ENCODE results near the gene PHLPP1.
"Not testable (repeated sequence)": the region's sequence is repeated elsewhere in the genome, so short reads cannot be mapped to it uniquely, and the experiment has no call there.

PHLPP1 gene

DNA sequence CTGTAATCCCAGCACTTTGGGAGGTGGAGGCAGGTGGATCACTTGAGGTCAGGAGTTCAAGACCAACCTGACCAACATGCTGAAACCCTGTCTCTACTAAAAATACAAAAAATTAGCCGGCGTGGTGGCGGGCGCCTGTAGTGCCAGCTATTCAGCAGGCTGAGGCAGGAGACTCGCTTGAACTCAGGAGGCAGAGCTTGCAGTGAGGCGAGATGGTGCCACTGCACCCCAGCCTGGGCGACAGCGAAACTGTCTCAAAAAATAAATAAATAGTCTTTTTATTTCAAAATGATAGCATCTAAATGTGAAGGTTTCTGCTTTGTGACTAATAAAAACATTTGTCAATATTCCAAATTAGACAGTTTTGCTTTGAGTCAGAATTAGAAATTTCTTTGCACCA, 8.5 kb upstream of the PHLPP1 start:
- not testable (repeated sequence) for H3K27me3 ChIP-seq (ENCODE audit: control insufficient read depth in 1 of 2, insufficient read depth in 2 of 2, low read length in 2 of 2); H3K4me3 ChIP-seq (ENCODE audit: low read depth in 1 of 2, low read length in 2 of 2); H3K27ac ChIP-seq (ENCODE audit: low read depth, low read length); H3K4me1 ChIP-seq (ENCODE audit: insufficient read depth, low read length); H3K36me3 ChIP-seq (ENCODE audit: insufficient read depth, low read length); H3K9me3 ChIP-seq (ENCODE audit: low read length); H3K9ac ChIP-seq (ENCODE audit: low read length)

DNA sequence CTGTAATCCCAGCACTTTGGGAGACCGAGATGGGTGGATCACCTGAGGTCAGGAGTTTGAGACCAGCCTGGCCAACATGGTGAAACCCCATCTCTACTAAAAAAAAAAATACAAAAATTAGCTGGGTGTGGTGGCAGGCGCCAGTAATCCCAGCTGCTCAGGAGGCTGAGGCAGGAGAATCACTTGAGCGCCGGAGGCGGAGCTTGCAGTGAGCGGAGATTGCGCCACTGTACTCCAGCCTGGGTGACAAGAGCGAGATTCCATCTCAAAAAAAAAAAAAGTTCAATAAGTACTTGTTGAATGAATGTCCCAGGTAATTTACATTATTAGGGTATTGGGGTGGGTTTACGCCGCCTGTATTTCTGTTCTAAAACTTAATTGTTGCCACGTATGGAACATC, 5.4 kb upstream of the PHLPP1 start:
- H3K4me1 ChIP-seq (ENCODE audit: insufficient read depth, low read length); H3K9ac ChIP-seq (ENCODE audit: low read length); H3K27ac ChIP-seq (ENCODE audit: low read depth, low read length); H3K27me3 ChIP-seq (ENCODE audit: control insufficient read depth in 1 of 2, insufficient read depth in 2 of 2, low read length in 2 of 2); H3K36me3 ChIP-seq (ENCODE audit: insufficient read depth, low read length); H3K9me3 ChIP-seq (ENCODE audit: low read length); H3K4me3 ChIP-seq (ENCODE audit: low read depth in 1 of 2, low read length in 2 of 2): not testable (repeated sequence)

DNA sequence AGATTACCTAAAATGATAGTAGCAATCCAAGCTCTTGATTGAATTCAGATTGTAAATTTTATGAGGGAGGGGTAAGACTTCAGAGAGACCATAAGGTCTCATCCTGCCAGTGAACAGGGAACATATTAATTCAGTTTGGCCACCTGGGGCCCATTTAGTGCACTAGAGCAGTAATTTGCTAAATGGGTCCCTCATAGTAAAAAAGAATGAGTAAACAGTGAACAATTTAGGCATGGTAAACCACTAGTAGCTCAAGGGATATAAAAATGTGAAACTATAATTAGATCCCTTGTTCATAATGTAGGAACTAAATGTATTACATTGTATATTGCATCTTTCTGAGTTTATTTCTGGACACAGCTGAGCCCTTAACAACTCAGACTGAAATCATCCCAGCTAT, 4.9 kb upstream of the PHLPP1 start:
- Histone ChIP-seq H3K9ac (ENCODE audit: low read length) (no peak overlapping the region), H3K4me1 (ENCODE audit: insufficient read depth, low read length) (peaks cover 4% of the 10 kb centered on the region), H3K36me3 (ENCODE audit: insufficient read depth, low read length) (no peaks in the 10 kb centered on the region), H3K27me3 (ENCODE audit: control insufficient read depth in 1 of 2, insufficient read depth in 2 of 2, low read length in 2 of 2) (no peaks in the 10 kb centered on the region), H3K4me3 (ENCODE audit: low read depth in 1 of 2, low read length in 2 of 2) (no peak overlapping the region), H3K27ac (ENCODE audit: low read depth, low read length) (no peak overlapping the region), H3K9me3 (ENCODE audit: low read length) (no peaks in the 10 kb centered on the region)

DNA sequence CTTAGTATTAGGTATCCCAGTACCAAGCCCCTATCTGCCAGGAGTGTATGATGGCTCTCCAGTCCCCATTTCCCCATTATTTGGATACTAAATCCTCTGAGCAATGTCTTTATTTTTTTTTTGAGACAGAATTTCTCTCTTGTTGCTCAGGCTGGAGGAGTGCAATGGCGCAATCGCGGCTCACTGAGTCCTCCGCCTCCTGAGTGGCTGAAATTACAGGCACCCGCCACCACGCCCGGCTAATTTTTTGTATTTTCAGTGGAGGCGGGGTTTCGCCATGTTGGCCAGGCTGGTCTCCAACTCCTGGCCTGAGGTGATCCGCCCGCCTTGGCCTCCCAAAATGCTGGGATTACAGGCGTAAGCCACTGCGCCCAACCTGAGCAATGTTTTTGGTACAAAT, 3.6 kb upstream of the PHLPP1 start:
- Histone ChIP-seq H3K9ac (ENCODE audit: low read length) (no peak overlapping the region), H3K27me3 (ENCODE audit: control insufficient read depth in 1 of 2, insufficient read depth in 2 of 2, low read length in 2 of 2) (no peaks in the 10 kb centered on the region), H3K4me1 (ENCODE audit: insufficient read depth, low read length) (peaks cover 4% of the 10 kb centered on the region), H3K4me3 (ENCODE audit: low read depth in 1 of 2, low read length in 2 of 2) (no peak overlapping the region), H3K36me3 (ENCODE audit: insufficient read depth, low read length) (no peaks in the 10 kb centered on the region), H3K27ac (ENCODE audit: low read depth, low read length) (no peak overlapping the region), H3K9me3 (ENCODE audit: low read length) (no peaks in the 10 kb centered on the region)

DNA sequence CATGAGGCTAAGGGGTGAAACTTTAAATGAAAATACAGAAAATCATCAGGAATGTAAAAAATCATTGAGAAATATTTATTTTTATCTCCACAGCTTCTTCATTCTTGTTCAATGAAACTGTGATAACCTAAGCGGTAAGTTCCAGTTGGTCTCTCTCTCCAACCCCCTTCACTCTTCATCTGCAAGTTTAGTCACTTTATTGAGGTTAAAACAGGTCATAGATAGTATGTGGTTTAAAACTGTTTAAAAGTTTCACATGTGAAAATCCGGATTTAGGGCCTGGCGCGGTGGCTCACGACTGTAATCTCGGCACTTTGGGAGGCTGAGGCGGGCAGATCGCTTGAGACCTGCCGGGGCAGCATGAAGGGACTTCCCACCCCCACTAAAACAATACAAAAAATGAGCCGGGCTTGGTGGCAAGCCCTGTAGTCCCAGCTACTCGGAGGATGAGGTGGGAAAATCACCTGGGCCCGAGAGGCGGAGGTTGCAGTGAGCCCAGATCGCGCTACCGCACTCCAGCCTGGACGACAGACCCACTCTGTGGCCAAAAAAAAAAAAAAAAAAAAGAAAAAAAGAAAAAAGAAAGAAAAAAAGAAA, 1.6 kb upstream of the PHLPP1 start:
- Histone ChIP-seq H3K27ac (ENCODE audit: low read depth, low read length) (no peak overlapping the region), H3K4me1 (ENCODE audit: insufficient read depth, low read length) (peaks cover 11% of the 10 kb centered on the region), H3K27me3 (ENCODE audit: control insufficient read depth in 1 of 2, insufficient read depth in 2 of 2, low read length in 2 of 2) (no peaks in the 10 kb centered on the region), H3K4me3 (ENCODE audit: low read depth in 1 of 2, low read length in 2 of 2) (no peak overlapping the region), H3K36me3 (ENCODE audit: insufficient read depth, low read length) (no peaks in the 10 kb centered on the region), H3K9me3 (ENCODE audit: low read length) (no peaks in the 10 kb centered on the region), H3K9ac (ENCODE audit: low read length) (no peak overlapping the region)

DNA sequence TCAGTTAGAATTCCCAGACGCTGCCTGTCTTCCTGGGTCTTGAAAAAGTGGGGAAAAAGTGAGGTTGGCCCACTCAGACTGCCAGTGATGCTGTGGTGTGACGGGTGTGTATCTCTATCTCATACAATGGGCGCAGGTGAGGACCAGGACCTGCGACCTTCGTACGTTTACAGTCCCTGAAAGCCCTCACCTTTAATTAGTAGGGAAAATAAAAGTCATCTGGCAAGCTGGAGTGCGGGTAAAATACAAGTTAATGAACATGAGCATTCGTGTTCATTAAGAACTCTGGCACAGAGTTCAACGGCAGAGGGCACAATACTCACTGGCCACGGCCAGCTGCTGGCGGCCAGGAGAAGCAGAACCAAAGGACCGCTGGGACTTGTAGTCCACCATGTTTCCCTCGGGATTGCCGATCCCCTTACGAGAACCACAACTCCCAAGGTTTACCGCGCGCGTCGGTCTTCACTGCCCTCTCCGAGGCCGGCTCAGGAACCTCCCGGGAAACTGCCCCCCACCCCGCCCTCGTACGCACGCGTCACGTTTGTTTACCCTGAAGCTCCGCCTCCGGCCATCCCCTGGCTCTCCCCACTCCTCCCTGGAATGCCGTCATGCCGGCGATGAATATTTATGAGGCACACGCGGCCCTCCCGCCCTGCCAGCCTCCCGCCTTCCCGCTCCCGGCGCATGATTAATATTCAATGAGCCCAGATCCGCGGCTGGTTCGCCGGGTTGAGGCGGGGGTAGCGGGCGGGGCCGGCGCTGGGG, 488 bp upstream of the PHLPP1 start:
- Histone ChIP-seq H3K27ac (ENCODE audit: low read depth, low read length) (peak overlapping the region; percentile 80), H3K4me3 (ENCODE audit: low read depth in 1 of 2, low read length in 2 of 2) (peak overlapping the region; percentile 24 to 83), H3K9ac (ENCODE audit: low read length) (peak overlapping the region; percentile 75), H3K4me1 (ENCODE audit: insufficient read depth, low read length) (peaks cover 22% of the 10 kb centered on the region), H3K36me3 (ENCODE audit: insufficient read depth, low read length) (no peaks in the 10 kb centered on the region), H3K9me3 (ENCODE audit: low read length) (no peaks in the 10 kb centered on the region), H3K27me3 (ENCODE audit: control insufficient read depth in 1 of 2, insufficient read depth in 2 of 2, low read length in 2 of 2) (no peaks in the 10 kb centered on the region)

DNA sequence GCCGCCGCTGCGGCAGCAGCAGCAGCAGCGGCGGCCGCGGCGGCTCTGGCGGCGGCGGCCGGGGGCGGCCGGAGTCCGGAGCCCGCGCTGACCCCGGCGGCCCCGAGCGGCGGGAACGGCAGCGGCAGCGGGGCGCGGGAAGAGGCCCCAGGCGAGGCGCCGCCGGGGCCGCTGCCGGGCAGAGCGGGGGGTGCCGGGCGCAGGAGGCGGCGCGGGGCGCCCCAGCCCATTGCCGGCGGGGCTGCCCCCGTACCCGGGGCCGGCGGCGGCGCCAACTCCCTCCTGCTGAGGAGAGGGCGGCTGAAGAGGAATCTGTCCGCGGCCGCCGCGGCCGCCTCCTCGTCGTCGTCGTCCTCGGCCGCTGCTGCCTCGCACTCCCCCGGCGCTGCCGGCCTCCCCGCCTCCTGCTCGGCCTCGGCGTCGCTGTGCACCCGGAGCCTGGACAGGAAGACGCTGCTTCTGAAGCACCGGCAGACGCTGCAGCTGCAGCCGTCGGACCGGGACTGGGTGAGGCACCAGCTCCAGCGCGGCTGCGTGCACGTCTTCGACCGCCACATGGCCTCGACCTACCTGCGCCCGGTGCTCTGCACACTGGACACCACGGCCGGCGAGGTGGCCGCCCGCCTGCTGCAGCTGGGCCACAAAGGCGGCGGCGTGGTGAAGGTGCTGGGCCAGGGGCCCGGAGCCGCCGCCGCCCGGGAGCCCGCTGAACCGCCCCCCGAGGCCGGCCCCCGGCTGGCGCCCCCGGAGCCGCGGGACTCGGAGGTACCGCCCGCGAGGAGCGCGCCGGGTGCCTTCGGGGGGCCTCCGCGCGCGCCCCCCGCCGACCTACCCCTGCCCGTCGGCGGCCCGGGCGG, 646 bp downstream of the PHLPP1 start:
- peak overlapping the region; percentile 50 to 83 for H3K4me3 ChIP-seq (ENCODE audit: low read depth in 1 of 2, low read length in 2 of 2)
- H3K9ac ChIP-seq (ENCODE audit: low read length): no peak overlapping the region
- H3K4me1 ChIP-seq (ENCODE audit: insufficient read depth, low read length): peaks cover 22% of the 10 kb centered on the region

DNA sequence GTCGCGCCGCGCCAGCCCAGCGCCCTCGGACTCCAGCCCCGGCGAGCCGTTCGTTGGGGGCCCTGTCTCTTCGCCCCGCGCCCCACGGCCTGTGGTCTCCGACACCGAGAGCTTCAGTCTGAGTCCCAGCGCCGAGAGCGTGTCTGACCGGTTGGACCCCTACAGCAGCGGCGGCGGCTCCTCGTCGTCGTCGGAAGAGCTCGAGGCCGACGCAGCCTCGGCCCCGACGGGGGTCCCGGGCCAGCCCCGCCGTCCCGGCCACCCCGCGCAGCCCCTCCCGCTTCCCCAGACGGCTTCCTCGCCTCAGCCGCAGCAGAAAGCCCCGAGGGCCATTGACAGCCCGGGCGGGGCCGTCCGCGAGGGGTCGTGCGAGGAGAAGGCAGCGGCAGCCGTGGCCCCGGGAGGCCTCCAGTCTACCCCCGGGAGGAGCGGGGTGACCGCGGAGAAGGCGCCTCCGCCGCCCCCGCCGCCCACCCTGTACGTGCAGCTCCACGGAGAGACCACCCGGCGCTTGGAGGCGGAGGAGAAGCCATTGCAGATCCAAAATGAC, 1.4 kb downstream of the PHLPP1 start:
- H3K27ac ChIP-seq (ENCODE audit: low read depth, low read length): no peak overlapping the region
- peaks cover 22% of the 10 kb centered on the region for H3K4me1 ChIP-seq (ENCODE audit: insufficient read depth, low read length)
- no peaks in the 10 kb centered on the region for H3K36me3 ChIP-seq (ENCODE audit: insufficient read depth, low read length)
- peak overlapping the region; percentile 7 for H3K9ac ChIP-seq (ENCODE audit: low read length)
- H3K9me3 ChIP-seq (ENCODE audit: low read length): no peaks in the 10 kb centered on the region
- no peaks in the 10 kb centered on the region for H3K27me3 ChIP-seq (ENCODE audit: control insufficient read depth in 1 of 2, insufficient read depth in 2 of 2, low read length in 2 of 2)
- H3K4me3 ChIP-seq (ENCODE audit: low read depth in 1 of 2, low read length in 2 of 2): peak overlapping the region; percentile 55 to 71

More for the DNA sequence above, 646 bp downstream of the PHLPP1 start:
- Histone ChIP-seq H3K36me3 (ENCODE audit: insufficient read depth, low read length) (no peaks in the 10 kb centered on the region), H3K27ac (ENCODE audit: low read depth, low read length) (peak overlapping the region; percentile 78), H3K9me3 (ENCODE audit: low read length) (no peaks in the 10 kb centered on the region), H3K27me3 (ENCODE audit: control insufficient read depth in 1 of 2, insufficient read depth in 2 of 2, low read length in 2 of 2) (no peaks in the 10 kb centered on the region)

DNA sequence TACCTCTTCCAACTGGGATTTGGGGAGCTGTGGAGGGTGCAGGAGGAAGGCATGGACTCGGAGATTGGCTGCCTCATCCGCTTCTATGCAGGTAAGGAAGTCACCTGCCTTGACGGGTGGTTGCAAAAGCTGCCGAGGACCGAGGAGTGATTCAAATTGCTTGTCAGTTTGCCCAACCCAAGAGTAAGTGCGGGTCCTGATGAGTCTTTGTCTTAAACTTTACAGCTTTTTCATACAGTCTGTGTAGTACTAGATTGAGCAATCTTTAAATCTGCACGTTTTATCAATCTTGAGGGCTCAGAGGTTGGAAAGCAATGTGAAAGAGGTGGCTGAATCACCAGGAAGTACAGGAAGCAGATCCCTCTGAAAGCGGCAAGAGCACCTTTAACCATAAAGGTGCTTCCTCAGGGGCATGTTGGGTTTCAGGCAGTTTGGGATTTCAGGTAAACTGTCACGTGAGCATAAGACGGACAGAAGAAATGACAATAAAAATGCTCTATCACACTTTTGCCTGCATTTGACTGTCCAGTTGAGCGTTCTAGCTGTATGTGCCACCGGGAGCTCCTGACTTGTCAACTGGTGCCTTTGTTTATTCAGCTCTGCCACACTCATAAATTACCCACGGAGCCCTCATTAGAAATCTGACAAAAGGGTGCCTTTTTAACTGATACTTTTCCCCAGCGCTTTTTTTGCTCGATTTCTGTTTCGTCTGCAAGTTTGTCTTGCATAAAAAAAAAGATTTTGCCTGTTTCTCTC, 2.0 kb downstream of the PHLPP1 start:
- H3K9me3 ChIP-seq (ENCODE audit: low read length): no peaks in the 10 kb centered on the region
- H3K4me3 ChIP-seq (ENCODE audit: low read depth in 1 of 2, low read length in 2 of 2): peak overlapping the region; percentile 55 to 71
- no peak overlapping the region for H3K27ac ChIP-seq (ENCODE audit: low read depth, low read length)
- no peaks in the 10 kb centered on the region for H3K27me3 ChIP-seq (ENCODE audit: control insufficient read depth in 1 of 2, insufficient read depth in 2 of 2, low read length in 2 of 2)
- peak overlapping the region; percentile 7 for H3K9ac ChIP-seq (ENCODE audit: low read length)
- H3K36me3 ChIP-seq (ENCODE audit: insufficient read depth, low read length): no peaks in the 10 kb centered on the region
- peaks cover 22% of the 10 kb centered on the region for H3K4me1 ChIP-seq (ENCODE audit: insufficient read depth, low read length)

DNA sequence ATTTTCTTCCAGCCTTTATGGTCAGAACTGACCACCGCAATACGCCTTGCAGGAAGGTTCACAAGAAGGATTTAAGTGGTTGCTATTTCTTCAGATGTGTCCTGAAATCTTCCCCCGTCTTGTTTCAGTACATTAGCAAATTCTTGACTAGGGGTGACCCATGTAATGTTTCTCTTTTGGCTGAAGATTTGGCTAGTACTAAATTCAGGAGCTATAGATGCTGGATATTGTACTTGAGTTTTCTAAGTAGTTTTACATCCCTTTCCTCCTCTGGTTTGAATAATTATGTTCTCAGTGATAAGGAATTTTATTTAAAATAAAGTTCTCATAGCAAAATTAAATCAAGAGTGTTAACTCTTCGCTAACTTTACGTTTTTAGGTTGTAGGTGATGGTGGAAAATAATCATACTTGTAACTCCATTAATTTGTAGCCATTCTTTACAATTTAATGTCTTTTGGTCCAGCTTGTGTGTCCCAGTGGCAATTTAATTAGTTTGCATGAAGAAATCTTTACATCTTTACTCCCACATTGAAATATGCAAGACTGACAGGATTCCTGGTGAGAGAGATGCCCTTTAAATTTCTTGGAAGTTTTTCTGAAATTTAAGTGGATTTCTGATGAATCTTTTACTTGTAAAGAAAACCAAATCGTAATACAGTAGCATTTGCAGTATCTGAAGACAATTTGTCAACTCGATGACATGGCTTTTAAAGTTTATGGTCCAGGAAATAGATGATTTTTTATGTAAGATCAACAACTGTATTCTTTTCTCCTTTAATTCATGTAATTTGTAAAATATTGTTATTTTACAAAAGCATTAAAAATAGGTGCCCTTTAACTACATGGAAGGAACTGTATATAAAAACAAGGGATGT, 2.8 kb downstream of the PHLPP1 start:
- Histone ChIP-seq H3K27ac (ENCODE audit: low read depth, low read length) (no peak overlapping the region), H3K27me3 (ENCODE audit: control insufficient read depth in 1 of 2, insufficient read depth in 2 of 2, low read length in 2 of 2) (no peaks in the 10 kb centered on the region), H3K4me3 (ENCODE audit: low read depth in 1 of 2, low read length in 2 of 2) (peak overlapping the region in 1 of 2 donors; percentile 55), H3K9ac (ENCODE audit: low read length) (peak overlapping the region; percentile 7), H3K36me3 (ENCODE audit: insufficient read depth, low read length) (no peaks in the 10 kb centered on the region), H3K9me3 (ENCODE audit: low read length) (no peaks in the 10 kb centered on the region), H3K4me1 (ENCODE audit: insufficient read depth, low read length) (peaks cover 27% of the 10 kb centered on the region)

Measured in muscle layer of colon (tissue), 2 donors.